ENCODE measurements around the gene PLCB1.

Gene PLCB1

DNA sequence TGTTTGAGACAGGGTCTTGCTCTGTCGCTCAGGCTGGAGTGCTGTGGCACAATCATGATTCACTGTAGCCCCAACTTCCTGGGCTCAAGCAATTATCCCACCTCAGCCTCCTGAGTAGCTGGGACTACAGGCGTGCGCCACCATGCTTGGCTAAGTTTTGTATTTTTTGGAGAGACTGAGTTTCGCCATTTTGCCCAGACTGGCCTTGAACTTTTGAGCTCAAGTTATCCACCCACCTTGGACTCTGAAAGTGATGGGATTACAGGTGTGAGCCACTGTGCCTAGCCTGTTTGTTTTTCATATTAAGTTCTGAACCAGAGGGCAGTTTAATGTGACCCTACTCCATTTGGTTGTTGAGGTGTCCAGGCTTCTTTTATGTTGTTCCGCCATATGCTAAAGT is 194.8 kb downstream of the PLCB1 start:
- no peaks in the 10 kb centered on the region for H4K20me1 ChIP-seq (ENCODE audit: insufficient read depth, low read length)
- no peak overlapping the region for H3K4me3 ChIP-seq (ENCODE audit: low read depth, low read length, poor library complexity, severe bottlenecking)
- no peaks in the 10 kb centered on the region for H3K9me3 ChIP-seq (ENCODE audit: low read length)
- H3K9ac ChIP-seq (ENCODE audit: low read length), result no peak overlapping the region
- H3K36me3 ChIP-seq (ENCODE audit: insufficient read depth, low read length), result no peaks in the 10 kb centered on the region
- no peak overlapping the region for H2AFZ ChIP-seq (ENCODE audit: low read length)
- no peaks in the 10 kb centered on the region for H3K27me3 ChIP-seq (ENCODE audit: insufficient read depth, low read length)
- H3F3A ChIP-seq (ENCODE audit: insufficient read depth, low read length), result no peaks in the 10 kb centered on the region
- H3K27ac ChIP-seq (ENCODE audit: low read depth, low read length, poor library complexity, severe bottlenecking), result no peak overlapping the region
- H3K4me1 ChIP-seq (ENCODE audit: insufficient read depth, low read length, severe bottlenecking), result peaks cover 38% of the 10 kb centered on the region
- H3K9me2 ChIP-seq (ENCODE audit: low read depth, low read length), result no peaks in the 10 kb centered on the region
- TF ChIP-seq, protein P1, sequence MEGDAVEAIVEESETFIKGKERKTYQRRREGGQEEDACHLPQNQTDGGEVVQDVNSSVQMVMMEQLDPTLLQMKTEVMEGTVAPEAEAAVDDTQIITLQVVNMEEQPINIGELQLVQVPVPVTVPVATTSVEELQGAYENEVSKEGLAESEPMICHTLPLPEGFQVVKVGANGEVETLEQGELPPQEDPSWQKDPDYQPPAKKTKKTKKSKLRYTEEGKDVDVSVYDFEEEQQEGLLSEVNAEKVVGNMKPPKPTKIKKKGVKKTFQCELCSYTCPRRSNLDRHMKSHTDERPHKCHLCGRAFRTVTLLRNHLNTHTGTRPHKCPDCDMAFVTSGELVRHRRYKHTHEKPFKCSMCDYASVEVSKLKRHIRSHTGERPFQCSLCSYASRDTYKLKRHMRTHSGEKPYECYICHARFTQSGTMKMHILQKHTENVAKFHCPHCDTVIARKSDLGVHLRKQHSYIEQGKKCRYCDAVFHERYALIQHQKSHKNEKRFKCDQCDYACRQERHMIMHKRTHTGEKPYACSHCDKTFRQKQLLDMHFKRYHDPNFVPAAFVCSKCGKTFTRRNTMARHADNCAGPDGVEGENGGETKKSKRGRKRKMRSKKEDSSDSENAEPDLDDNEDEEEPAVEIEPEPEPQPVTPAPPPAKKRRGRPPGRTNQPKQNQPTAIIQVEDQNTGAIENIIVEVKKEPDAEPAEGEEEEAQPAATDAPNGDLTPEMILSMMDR (IDR thresholded peaks at IDR 0.05; ENCODE audit: low read length), result no peak
- no peak for TF ChIP-seq EZH2 (IDR thresholded peaks at IDR 0.05; ENCODE audit: borderline replicate concordance, low read length)
- no peak overlapping the region for H3K4me2 ChIP-seq (ENCODE audit: low read length)
- H3K79me2 ChIP-seq (ENCODE audit: insufficient read depth, low read length), result no peaks in the 10 kb centered on the region

DNA sequence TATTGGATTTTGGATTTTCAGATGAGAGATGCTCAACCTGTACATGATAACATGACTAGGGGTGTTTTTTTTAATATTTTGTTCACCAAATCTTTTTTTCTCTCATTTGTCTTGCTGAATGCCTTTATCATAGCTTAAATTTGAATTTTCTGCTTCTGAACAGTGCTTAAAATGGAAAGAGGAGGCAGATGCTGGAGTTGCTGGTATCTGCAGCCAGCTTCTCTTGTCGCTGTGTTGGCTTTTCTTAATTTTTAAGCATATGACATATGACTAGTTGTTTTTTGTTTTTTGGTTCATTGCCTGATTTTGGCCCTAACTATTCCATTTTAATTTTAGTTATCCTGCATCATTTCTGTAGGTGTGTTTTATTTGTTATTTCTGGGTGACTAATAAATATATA is 196.1 kb downstream of the PLCB1 start:
- H3K4me3 ChIP-seq (ENCODE audit: low read depth, low read length, poor library complexity, severe bottlenecking), result no peak overlapping the region
- H2AFZ ChIP-seq (ENCODE audit: low read length), result no peak overlapping the region
- H3K36me3 ChIP-seq (ENCODE audit: insufficient read depth, low read length), result no peaks in the 10 kb centered on the region
- H3K9me3 ChIP-seq (ENCODE audit: low read length), result no peaks in the 10 kb centered on the region
- no peaks in the 10 kb centered on the region for H3K9me2 ChIP-seq (ENCODE audit: low read depth, low read length)
- H3K27ac ChIP-seq (ENCODE audit: low read depth, low read length, poor library complexity, severe bottlenecking), result no peak overlapping the region
- no peaks in the 10 kb centered on the region for H3K79me2 ChIP-seq (ENCODE audit: insufficient read depth, low read length)
- H3K27me3 ChIP-seq (ENCODE audit: insufficient read depth, low read length), result no peaks in the 10 kb centered on the region
- H3K4me2 ChIP-seq (ENCODE audit: low read length), result no peak overlapping the region
- no peak overlapping the region for H3K9ac ChIP-seq (ENCODE audit: low read length)
- peaks cover 35% of the 10 kb centered on the region for H3K4me1 ChIP-seq (ENCODE audit: insufficient read depth, low read length, severe bottlenecking)
- TF ChIP-seq, protein P1 (IDR thresholded peaks at IDR 0.05; ENCODE audit: low read length), result no peak
- no peak for TF ChIP-seq EZH2 (IDR thresholded peaks at IDR 0.05; ENCODE audit: borderline replicate concordance, low read length)
- H4K20me1 ChIP-seq (ENCODE audit: insufficient read depth, low read length), result no peaks in the 10 kb centered on the region
- H3F3A ChIP-seq (ENCODE audit: insufficient read depth, low read length), result no peaks in the 10 kb centered on the region

DNA sequence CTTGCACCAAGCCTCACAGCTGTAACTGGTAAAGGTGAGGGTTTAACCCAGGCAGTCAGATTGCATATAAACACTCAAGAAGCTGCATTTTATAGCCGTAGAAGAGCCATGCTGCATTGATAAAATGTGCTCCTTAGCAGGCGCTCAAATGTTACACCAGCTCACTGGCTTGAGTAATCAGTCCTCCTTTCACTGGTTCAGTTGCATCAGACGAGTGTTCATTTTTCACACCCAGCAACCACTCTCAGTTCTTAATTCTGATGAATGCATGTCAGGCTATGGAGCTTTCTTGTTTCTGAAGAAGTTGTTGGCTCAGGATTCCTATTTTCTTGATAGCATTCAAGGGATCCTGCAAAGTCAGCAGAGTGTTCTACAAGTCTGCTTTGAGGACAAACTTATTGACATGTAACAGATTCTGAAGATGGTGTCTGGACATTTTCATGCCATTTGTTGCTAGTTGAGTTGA is 198.3 kb downstream of the PLCB1 start:
- H3K4me2 ChIP-seq (ENCODE audit: low read length), result no peak overlapping the region; the same call in 1 of the 2 replicates

More for the DNA sequence above, 198.3 kb downstream of the PLCB1 start:
- Histone ChIP-seq H3F3A (ENCODE audit: insufficient read depth, low read length) (no peaks in the 10 kb centered on the region), H3K9ac (ENCODE audit: low read length) (no peak overlapping the region; the same call in 1 of the 2 replicates), H3K9me2 (ENCODE audit: low read depth, low read length) (no peaks in the 10 kb centered on the region), H3K79me2 (ENCODE audit: insufficient read depth, low read length) (no peaks in the 10 kb centered on the region), H2AFZ (ENCODE audit: low read length) (no peak overlapping the region), H3K4me3 (ENCODE audit: low read depth, low read length, poor library complexity, severe bottlenecking) (no peak overlapping the region), H3K27ac (ENCODE audit: low read depth, low read length, poor library complexity, severe bottlenecking) (peak overlapping the region; percentile 59), H3K9me3 (ENCODE audit: low read length) (no peaks in the 10 kb centered on the region), H3K4me1 (ENCODE audit: insufficient read depth, low read length, severe bottlenecking) (peaks cover 35% of the 10 kb centered on the region), H4K20me1 (ENCODE audit: insufficient read depth, low read length) (no peaks in the 10 kb centered on the region), H3K36me3 (ENCODE audit: insufficient read depth, low read length) (no peaks in the 10 kb centered on the region), H3K27me3 (ENCODE audit: insufficient read depth, low read length) (no peaks in the 10 kb centered on the region)
- TF ChIP-seq EZH2 (IDR thresholded peaks at IDR 0.05; ENCODE audit: borderline replicate concordance, low read length), result no peak
- TF ChIP-seq, protein P1 (IDR thresholded peaks at IDR 0.05; ENCODE audit: low read length), result no peak
